ENCODE data around the gene USP53. TPM values are rescaled to one million over a fixed set of nuclear protein-coding genes. Genes with fewer than 3 reads are reported as not detected.

The USP53 gene
- polyA plus RNA-seq, 2 of the 4 experiments (the other 2 are of a cell fraction), result 10.2 to 50.7 TPM

- Histone ChIP-seq H3K4me3 (no peak overlapping the region), H3K4me1 (peaks cover 52% of the 10 kb centered on the region), H3K9me3 (no peaks in the 10 kb centered on the region), H3K27ac (0 out of 6 replicates have a peak overlapping the region, but pooled peaks of 1 of the 2 experiments have one; percentile 3), H3K4me2 (no peak overlapping the region)
- WGBS (ENCODE audit: missing lambda C conversion rate), result 94% methylated on average over 2 of the region's 2 CpGs
- FAIRE-seq (no peak), ATAC-seq (no peak), DNase-seq (ENCODE audit: low read depth in 1 of 2, low spot score in 1 of 2) (no peak)
- CTCF ChIA-PET, result interaction anchor here (0.8 kb wide), 1 partner anchor 25 kb away, joined by 4 read pairs; the partner anchor contains the start of gene USP53
- POLR2A ChIA-PET, result interaction anchor here (0.8 kb wide), 1 partner anchor 24 kb away, joined by 4 read pairs; no protein-coding TSS in a partner anchor
- peak; percentile 12 for TF ChIP-seq MAFK (IDR thresholded peaks at IDR 0.05; ENCODE audit: partially characterized antibody)
- TF ChIP-seq MYC (IDR thresholded peaks at IDR 0.05; ENCODE audit: borderline replicate concordance, low read length), result no peak
Measured at GRCh38 chr4:119237642-119238041, 25.1 kb downstream of the USP53 start.

- Histone ChIP-seq H3K9me3 (no peaks in the 10 kb centered on the region), H3K4me2 (no peak overlapping the region), H3K4me3 (no peak overlapping the region), H3K27ac (0 out of 6 replicates have a peak overlapping the region, but pooled peaks of 1 of the 2 experiments have one; percentile 3), H3K4me1 (peaks cover 46% of the 10 kb centered on the region)
- ATAC-seq, result no peak
- FAIRE-seq, result no peak
- TF ChIP-seq EHF (CRISPR knock-in tag; IDR thresholded peaks at IDR 0.05) (no peak), BHLHE40 (IDR thresholded peaks at IDR 0.05; ENCODE audit: low read depth, low read length) (no peak), POLR2A (IDR thresholded peaks at IDR 0.05; ENCODE audit: low read length) (no peak), TFCP2L1 (CRISPR knock-in tag; IDR thresholded peaks at IDR 0.05) (no peak), CHD4 (IDR thresholded peaks at IDR 0.05; ENCODE audit: borderline replicate concordance) (no peak), EHMT2 (IDR thresholded peaks at IDR 0.05; ENCODE audit: low read depth) (no peak), MAFK (IDR thresholded peaks at IDR 0.05; ENCODE audit: partially characterized antibody) (no peak), E2F6 (IDR thresholded peaks at IDR 0.05; ENCODE audit: borderline replicate concordance, low read depth) (no peak)
- WGBS (ENCODE audit: missing lambda C conversion rate), result 93% methylated on average over 4 of the region's 4 CpGs
- ChIA-PET CTCF (no interaction called here), POLR2A (no interaction called here)
- no peak for DNase-seq (ENCODE audit: low read depth in 1 of 2, low spot score in 1 of 2)
Measured at GRCh38 chr4:119238068-119238722, 25.7 kb downstream of the USP53 start.

GRCh38 chr4:119240128-119240527 lies 27.6 kb downstream of the USP53 start:
- Histone ChIP-seq H3K9me3 (no peaks in the 10 kb centered on the region), H3K27ac (no peak overlapping the region), H3K4me1 (peaks cover 41% of the 10 kb centered on the region), H3K4me2 (no peak overlapping the region), H3K4me3 (no peak overlapping the region)
- TF ChIP-seq HOXB5 (CRISPR knock-in tag; IDR thresholded peaks at IDR 0.05) (no peak), CHD2 (IDR thresholded peaks at IDR 0.05; ENCODE audit: low read length, partially characterized antibody) (no peak), CEBPB (IDR thresholded peaks at IDR 0.05) (no peak), CHD4 (IDR thresholded peaks at IDR 0.05; ENCODE audit: borderline replicate concordance) (no peak), POLR2AphosphoS2 (conservative IDR thresholded peaks at IDR 0.05; ENCODE audit: low read length) (no peak), ZFP36 (IDR thresholded peaks at IDR 0.05; ENCODE audit: borderline replicate concordance, partially characterized antibody) (no peak), ZSCAN20 (CRISPR knock-in tag; IDR thresholded peaks at IDR 0.05) (no peak), MAZ (IDR thresholded peaks at IDR 0.05; ENCODE audit: borderline replicate concordance, low read depth, low read length) (no peak)
- CTCF ChIA-PET, result interaction anchor here (1.0 kb wide), 1 partner anchor 199 kb away, joined by 3 read pairs; no protein-coding TSS in a partner anchor
- POLR2A ChIA-PET, result no interaction called here
- no peak for DNase-seq (ENCODE audit: low read depth in 1 of 2, low spot score in 1 of 2)
- 93% methylated on average over 1 of the region's 1 CpG for WGBS (ENCODE audit: missing lambda C conversion rate)
- no peak for ATAC-seq
- FAIRE-seq, result no peak

DNA sequence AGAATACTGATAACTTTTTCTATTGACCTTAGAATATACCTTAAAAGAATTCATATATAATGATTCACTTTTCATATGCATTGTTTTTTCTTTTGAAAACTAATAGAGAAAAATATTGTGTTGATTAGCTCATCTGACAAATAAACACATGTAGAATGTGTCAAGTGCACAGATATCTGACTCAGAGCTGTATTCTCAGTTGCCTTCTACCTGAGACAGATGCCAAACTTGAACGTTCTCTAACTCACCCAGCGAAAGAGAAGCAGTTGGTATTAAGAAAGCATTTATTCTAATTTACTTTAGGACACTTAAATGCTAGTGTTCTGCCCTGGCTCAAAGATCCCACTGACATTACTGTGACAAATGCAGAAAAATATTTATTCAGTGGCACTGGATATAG lies 28.1 kb downstream of the USP53 start:
- DNase-seq (ENCODE audit: low read depth in 1 of 2, low spot score in 1 of 2), result no peak
- ChIA-PET CTCF (interaction anchor here (1.0 kb wide), 1 partner anchor 199 kb away, joined by 3 read pairs; no protein-coding TSS in a partner anchor), POLR2A (no interaction called here)
- Histone ChIP-seq H3K27ac (no peak overlapping the region), H3K4me3 (no peak overlapping the region), H3K4me2 (no peak overlapping the region), H3K9me3 (no peaks in the 10 kb centered on the region), H3K4me1 (peaks cover 41% of the 10 kb centered on the region)
- no peak for ATAC-seq
- 66% methylated on average over 2 of the region's 2 CpGs for WGBS (ENCODE audit: missing lambda C conversion rate)
- FAIRE-seq, result no peak
- TF ChIP-seq ELK1 (IDR thresholded peaks at IDR 0.05; ENCODE audit: low read depth, low read length), result no peak
- no peak for TF ChIP-seq NR3C1 (IDR thresholded peaks at IDR 0.05)
- TF ChIP-seq, protein P1, sequence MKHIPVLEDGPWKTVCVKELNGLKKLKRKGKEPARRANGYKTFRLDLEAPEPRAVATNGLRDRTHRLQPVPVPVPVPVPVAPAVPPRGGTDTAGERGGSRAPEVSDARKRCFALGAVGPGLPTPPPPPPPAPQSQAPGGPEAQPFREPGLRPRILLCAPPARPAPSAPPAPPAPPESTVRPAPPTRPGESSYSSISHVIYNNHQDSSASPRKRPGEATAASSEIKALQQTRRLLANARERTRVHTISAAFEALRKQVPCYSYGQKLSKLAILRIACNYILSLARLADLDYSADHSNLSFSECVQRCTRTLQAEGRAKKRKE (CRISPR knock-in tag; IDR thresholded peaks at IDR 0.05; ENCODE audit: low read depth), result no peak
- TF ChIP-seq HES2 (IDR thresholded peaks at IDR 0.05), result no peak
- no peak for TF ChIP-seq MYC (IDR thresholded peaks at IDR 0.05; ENCODE audit: borderline replicate concordance, low read length)
- no peak for TF ChIP-seq RAD21 (conservative IDR thresholded peaks at IDR 0.05 in 1 of 2, IDR thresholded peaks at IDR 0.05 in 1 of 2)
- no peak for TF ChIP-seq POLR2A (IDR thresholded peaks at IDR 0.05; ENCODE audit: low read length)
- TF ChIP-seq EHF (CRISPR knock-in tag; IDR thresholded peaks at IDR 0.05), result no peak
- no peak for TF ChIP-seq MAZ (IDR thresholded peaks at IDR 0.05; ENCODE audit: borderline replicate concordance, low read depth, low read length)
- no peak for TF ChIP-seq KDM5A (IDR thresholded peaks at IDR 0.05)
- no peak for TF ChIP-seq ZC3H11A (IDR thresholded peaks at IDR 0.05)
- no peak for TF ChIP-seq HOXB13 (CRISPR knock-in tag; IDR thresholded peaks at IDR 0.05; ENCODE audit: low read depth)
- TF ChIP-seq NPAS2 (CRISPR knock-in tag; IDR thresholded peaks at IDR 0.05; ENCODE audit: borderline replicate concordance), result no peak
- TF ChIP-seq TP53 (CRISPR knock-in tag; IDR thresholded peaks at IDR 0.05), result no peak

Measured in A549 (cell line).